HEK293T (cell line): ENCODE measurements around the gene MTA1.

ENCODE experiments used
- CTCF ChIA-PET: fragments of 350-600 bp; formaldehyde crosslinking; extraction: SDS; loops from one replicate; lab custom pipeline; 2021; ENCODE audit warnings: antibody characterized with exemption, inconsistent platforms; lab: Yijun Ruan, JAX
- POLR2A ChIA-PET: fragments of 350-600 bp; formaldehyde crosslinking; extraction: SDS; loops from one replicate; lab custom pipeline; 2020; ENCODE audit warnings: antibody characterized with exemption, inconsistent platforms; lab: Yijun Ruan, JAX
- DNase-seq: peaks from one replicate; pipeline ENCODE4 v3.0.0; 2012; ENCODE audit warnings: mixed read lengths; ENCODE audit errors: extremely low spot score
- ARNT ChIP-seq: fragments of 450-650 bp; IDR thresholded peaks from 2 replicates; pipeline ENCODE4 v1.6.1; 2017; ENCODE audit warnings: mild to moderate bottlenecking
- BHLHE40 ChIP-seq: fragments of 450-650 bp; IDR thresholded peaks from 2 replicates; pipeline ENCODE4 v1.6.1; 2016; ENCODE audit warnings: mild to moderate bottlenecking, moderate library complexity, borderline replicate concordance
- CTBP1 ChIP-seq: fragments of 450-650 bp; IDR thresholded peaks from 2 replicates; pipeline ENCODE4 v1.6.1; 2016; ENCODE audit warnings: borderline replicate concordance
- ELF4 ChIP-seq: fragments of 450-650 bp; IDR thresholded peaks from 2 replicates; pipeline ENCODE4 v1.6.1; 2017; ENCODE audit warnings: antibody characterized with exemption
- FOXA1 ChIP-seq: fragments of 450-650 bp; IDR thresholded peaks from 2 replicates; pipeline ENCODE4 v1.6.1; 2016; ENCODE audit warnings: mild to moderate bottlenecking
- FOXK2 ChIP-seq: fragments of 450-650 bp; IDR thresholded peaks from 2 replicates; pipeline ENCODE4 v1.6.1; 2016; ENCODE audit warnings: mild to moderate bottlenecking
- FOXM1 ChIP-seq: fragments of 450-650 bp; IDR thresholded peaks from 2 replicates; pipeline ENCODE4 v1.6.1; 2017; ENCODE audit warnings: mild to moderate bottlenecking, borderline replicate concordance
- HDGF ChIP-seq: fragments of 450-650 bp; IDR thresholded peaks from 2 replicates; pipeline ENCODE4 v1.6.1; 2017; ENCODE audit warnings: antibody characterized with exemption, borderline replicate concordance
- L3MBTL2 ChIP-seq: fragments of 450-650 bp; conservative IDR thresholded peaks from 2 replicates; pipeline ENCODE4 v1.6.1; 2016; ENCODE audit warnings: mild to moderate bottlenecking
- LEF1 ChIP-seq: fragments of 450-650 bp; IDR thresholded peaks from 2 replicates; pipeline ENCODE4 v1.6.1; 2017; ENCODE audit warnings: mild to moderate bottlenecking, borderline replicate concordance
- NFRKB ChIP-seq: fragments of 450-650 bp; IDR thresholded peaks from 2 replicates; pipeline ENCODE4 v1.6.1; 2016; ENCODE audit warnings: mild to moderate bottlenecking, moderate library complexity
- SP1 ChIP-seq: fragments of 450-650 bp; IDR thresholded peaks from 2 replicates; pipeline ENCODE4 v1.6.1; 2017
- SUZ12 ChIP-seq: fragments of 450-650 bp; IDR thresholded peaks from 2 replicates; pipeline ENCODE4 v1.6.1; 2016; ENCODE audit warnings: mild to moderate bottlenecking
- TARDBP ChIP-seq: fragments of 450-650 bp; IDR thresholded peaks from 2 replicates; pipeline ENCODE4 v1.6.1; 2016
- ZNF384 ChIP-seq: fragments of 450-650 bp; IDR thresholded peaks from 2 replicates; pipeline ENCODE4 v1.6.1; 2016
- TF ChIP-seq, protein P1 (sequence below): fragments of 450-650 bp; IDR thresholded peaks from 2 replicates; pipeline ENCODE4 v1.6.1; 2016

Gene MTA1

DNA sequence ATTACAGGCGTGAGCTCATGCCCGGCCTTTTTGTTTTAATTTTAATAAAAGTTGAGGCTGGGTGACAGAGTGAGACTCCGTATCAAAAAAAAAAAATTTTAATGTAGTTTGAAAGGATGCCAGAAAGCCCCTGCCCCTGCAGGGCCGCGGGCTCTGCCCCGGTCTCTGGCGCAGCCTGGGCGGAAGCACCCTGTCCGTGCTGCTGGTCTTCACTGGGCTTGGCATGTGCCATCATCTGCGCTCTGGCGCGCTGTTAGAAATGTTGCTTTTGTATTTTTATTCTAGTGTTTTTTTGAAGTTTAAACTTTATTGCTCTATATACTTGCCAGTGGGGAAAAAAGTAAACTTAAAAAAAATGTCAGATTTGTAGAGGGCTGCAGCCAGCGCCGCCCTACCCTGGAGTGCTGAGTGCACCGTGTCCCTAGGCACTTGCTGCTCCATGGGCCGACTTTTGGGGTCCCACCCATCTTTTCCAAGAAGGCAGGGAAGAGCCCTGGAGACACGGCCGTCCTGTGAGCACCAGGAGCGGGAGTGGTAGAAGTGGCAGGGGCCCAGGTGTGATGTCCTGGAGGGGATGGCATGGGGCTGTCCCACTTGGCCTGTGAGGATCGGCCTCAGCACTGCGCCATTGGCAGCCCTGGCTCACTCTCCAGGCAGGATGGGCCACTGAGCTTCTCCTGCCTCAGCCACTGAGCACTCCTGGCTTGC lies 4.0 kb downstream of the MTA1 start:
- no peak for TF ChIP-seq SUZ12
- TF ChIP-seq FOXA1, result no peak
- no peak for TF ChIP-seq NFRKB
- no peak for TF ChIP-seq ARNT
- TF ChIP-seq FOXK2, result no peak
- TF ChIP-seq ELF4, result no peak
- no peak for TF ChIP-seq FOXM1
- POLR2A ChIA-PET, result no interaction called here
- no peak for DNase-seq
- CTCF ChIA-PET, result interaction anchor here (1.0 kb wide), 1 partner anchor 53 kb away, joined by 3 read pairs; no protein-coding TSS in a partner anchor

DNA sequence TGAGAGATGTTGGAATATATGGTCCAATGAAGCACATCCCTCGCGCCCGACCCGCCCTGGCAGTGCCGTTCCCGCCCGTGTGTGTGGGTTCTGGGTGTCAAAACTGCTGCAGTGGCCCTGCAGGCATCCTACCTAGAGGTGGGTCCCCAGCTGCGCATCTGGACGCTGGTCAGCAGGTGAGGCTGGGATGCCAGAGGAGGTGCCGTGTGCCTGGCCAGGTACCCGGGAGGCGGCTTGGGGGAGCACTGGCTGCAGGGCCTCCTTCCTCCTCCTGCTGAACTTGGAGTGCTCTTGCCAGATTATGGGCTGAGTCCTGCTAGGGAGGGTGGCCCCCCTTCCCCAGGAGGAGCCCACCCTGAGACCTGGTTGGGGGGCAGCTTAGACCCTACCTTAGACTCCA lies 5.2 kb downstream of the MTA1 start:
- no peak for DNase-seq
- TF ChIP-seq TARDBP (no peak), L3MBTL2 (no peak), FOXA1 (no peak), CTBP1 (no peak), SUZ12 (no peak), HDGF (no peak), FOXM1 (no peak), ELF4 (no peak), SP1 (no peak), LEF1 (no peak)
- ChIA-PET CTCF (no interaction called here), POLR2A (interaction anchor here (0.6 kb wide), 1 partner anchor 406 kb away, joined by 4 read pairs; no protein-coding TSS in a partner anchor)

DNA sequence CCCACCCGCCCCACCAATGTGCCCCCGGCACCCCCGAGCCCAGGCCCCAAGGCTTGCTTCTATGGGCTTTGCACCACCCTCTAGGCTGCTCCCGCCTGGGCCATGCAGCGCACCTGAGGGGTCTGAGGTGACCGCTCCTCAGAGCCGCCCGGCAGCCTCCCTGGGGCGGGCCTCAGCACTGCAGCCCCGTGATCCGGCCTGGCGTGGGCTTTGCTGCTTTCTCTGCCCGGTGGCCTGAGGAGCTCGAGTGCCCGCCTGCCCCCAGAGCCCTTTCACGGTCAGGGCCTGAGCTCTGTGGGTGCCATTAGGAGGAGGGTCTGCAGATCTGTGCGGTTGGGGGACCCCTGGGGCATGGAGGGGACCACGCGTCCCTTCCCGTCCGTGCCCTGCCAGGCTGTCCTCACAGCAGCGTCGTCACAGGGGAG lies 6.2 kb downstream of the MTA1 start:
- no peak for DNase-seq
- TF ChIP-seq TARDBP (no peak), LEF1 (no peak), FOXA1 (no peak), FOXM1 (no peak), ARNT (no peak), ZNF384 (no peak)
- TF ChIP-seq, protein P1, sequence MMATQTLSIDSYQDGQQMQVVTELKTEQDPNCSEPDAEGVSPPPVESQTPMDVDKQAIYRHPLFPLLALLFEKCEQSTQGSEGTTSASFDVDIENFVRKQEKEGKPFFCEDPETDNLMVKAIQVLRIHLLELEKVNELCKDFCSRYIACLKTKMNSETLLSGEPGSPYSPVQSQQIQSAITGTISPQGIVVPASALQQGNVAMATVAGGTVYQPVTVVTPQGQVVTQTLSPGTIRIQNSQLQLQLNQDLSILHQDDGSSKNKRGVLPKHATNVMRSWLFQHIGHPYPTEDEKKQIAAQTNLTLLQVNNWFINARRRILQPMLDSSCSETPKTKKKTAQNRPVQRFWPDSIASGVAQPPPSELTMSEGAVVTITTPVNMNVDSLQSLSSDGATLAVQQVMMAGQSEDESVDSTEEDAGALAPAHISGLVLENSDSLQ, result no peak
- ChIA-PET POLR2A (no interaction called here), CTCF (no interaction called here)

DNA sequence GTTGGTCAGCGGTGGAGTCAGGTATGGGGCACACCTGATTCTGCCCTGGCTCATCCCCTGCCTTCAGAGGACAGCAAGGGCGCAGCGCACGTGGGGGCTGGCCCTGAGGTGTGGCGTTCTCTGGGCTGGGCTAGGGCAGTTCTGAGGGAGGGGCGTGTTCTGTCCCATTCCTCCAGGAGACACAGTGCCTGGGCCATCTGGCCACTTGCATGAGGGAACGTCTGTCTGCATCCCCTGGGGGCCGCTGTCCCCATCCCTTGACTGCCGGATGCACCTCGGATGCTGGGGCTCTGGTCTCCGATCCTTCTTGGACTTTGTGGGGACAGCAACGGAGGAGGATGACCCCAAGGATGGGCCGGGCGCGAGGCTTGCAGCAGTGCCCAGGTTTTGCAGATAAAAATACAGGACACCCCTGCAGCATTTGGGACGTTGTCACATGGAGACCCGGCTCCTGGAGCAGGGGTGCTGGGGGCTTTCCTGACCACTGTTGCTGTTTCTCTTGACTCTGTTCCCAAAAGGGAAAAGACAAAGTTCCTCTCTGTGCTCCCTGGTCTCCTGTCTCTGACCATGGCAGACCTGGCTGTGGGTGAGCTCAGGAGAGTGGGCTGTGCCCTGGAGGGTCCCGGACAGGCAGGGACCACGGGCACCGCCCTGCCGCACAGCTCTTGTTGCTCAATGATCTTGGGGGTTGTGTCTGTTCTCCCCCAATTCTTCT lies 6.9 kb downstream of the MTA1 start:
- ChIA-PET CTCF (no interaction called here), POLR2A (no interaction called here)
- DNase-seq, result no peak
- no peak for TF ChIP-seq HDGF
- TF ChIP-seq CTBP1, result no peak
- no peak for TF ChIP-seq SUZ12
- TF ChIP-seq SP1, result no peak
- no peak for TF ChIP-seq ELF4
- TF ChIP-seq BHLHE40, result no peak
- TF ChIP-seq, protein P1, result no peak
- no peak for TF ChIP-seq NFRKB
- no peak for TF ChIP-seq FOXK2
- TF ChIP-seq LEF1, result no peak
- no peak for TF ChIP-seq ARNT

DNA sequence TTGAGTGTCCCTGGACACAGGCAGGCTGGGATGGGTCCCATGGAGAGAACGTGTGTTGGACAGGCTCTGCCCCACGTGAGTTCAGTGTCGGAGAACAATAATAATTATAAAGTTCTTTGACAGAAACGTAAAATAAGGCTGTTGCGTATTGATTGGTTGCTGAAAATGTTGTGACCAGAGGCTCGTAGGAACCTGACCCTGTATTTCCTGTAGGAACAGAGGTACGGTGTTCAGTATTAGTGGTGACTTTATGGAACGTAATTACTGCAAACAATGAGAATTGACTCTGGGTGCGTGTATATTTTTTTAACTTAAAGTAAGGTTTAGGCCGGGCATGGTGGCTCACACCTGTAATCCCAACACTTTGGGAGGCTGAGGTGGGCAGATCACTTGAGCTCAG lies 7.8 kb downstream of the MTA1 start:
- ChIA-PET POLR2A (no interaction called here), CTCF (no interaction called here)

More for the DNA sequence above, 7.8 kb downstream of the MTA1 start:
- TF ChIP-seq BHLHE40 (no peak), SP1 (no peak), SUZ12 (no peak), LEF1 (no peak), ELF4 (no peak), TARDBP (no peak), HDGF (no peak), L3MBTL2 (no peak), FOXA1 (no peak)
- TF ChIP-seq, protein P1, result no peak
- no peak for DNase-seq
